Ishikawa (cell line): ENCODE data around the gene CADM3.

ENCODE experiments used
- CEBPB ChIP-seq: IDR thresholded peaks from 2 replicates; pipeline ENCODE4 v1.6.1; 2012
- CREB1 ChIP-seq: IDR thresholded peaks from 2 replicates; pipeline ENCODE4 v1.6.1; 2012; ENCODE audit warnings: low read depth
- EP300 ChIP-seq: IDR thresholded peaks from 2 replicates; pipeline ENCODE4 v1.6.1; 2012; ENCODE audit warnings: borderline replicate concordance
- FOXM1 ChIP-seq: IDR thresholded peaks from 2 replicates; pipeline ENCODE4 v1.6.1; 2012; ENCODE audit warnings: low read depth, borderline replicate concordance
- MAX ChIP-seq: IDR thresholded peaks from 2 replicates; pipeline ENCODE4 v1.6.1; 2012
- REST ChIP-seq: IDR thresholded peaks from 2 replicates; pipeline ENCODE4 v1.6.1; 2012; ENCODE audit warnings: low read depth, mild to moderate bottlenecking
- TAF1 ChIP-seq: IDR thresholded peaks from 2 replicates; pipeline ENCODE4 v1.6.1; 2012; ENCODE audit warnings: low read depth, mild to moderate bottlenecking
- TEAD4 ChIP-seq: IDR thresholded peaks from 2 replicates; pipeline ENCODE4 v1.6.1; 2012
- YY1 ChIP-seq: IDR thresholded peaks from 2 replicates; pipeline ENCODE4 v1.6.1; 2012; ENCODE audit warnings: low read depth
- ZBTB7A ChIP-seq: IDR thresholded peaks from 2 replicates; pipeline ENCODE4 v1.6.1; 2012; ENCODE audit warnings: low read depth

DNA sequence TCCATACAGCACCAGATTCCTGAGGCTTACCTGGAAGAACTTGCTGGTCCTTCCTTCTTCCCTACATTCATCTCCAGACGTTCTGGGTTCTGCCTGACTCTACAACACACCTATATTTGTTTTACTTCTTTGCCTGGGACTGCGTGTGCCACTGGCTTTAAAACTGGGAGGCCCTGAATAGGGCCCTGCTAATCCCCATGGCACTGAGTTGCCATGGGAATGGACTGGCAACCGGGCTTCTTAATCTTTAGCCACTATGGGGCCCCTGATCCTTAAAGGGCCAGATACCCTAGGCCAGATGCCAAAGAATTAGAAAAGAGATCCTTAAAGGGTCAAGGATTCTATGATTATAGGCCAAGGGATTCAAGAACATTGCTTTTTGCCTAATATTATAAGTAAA, 24.4 kb upstream of the CADM3 start:
- TF ChIP-seq REST (no peak), ZBTB7A (no peak), TAF1 (no peak), MAX (no peak), YY1 (no peak), CREB1 (no peak), EP300 (no peak), FOXM1 (no peak), TEAD4 (no peak), CEBPB (no peak)
